ENCODE results near the gene ZW10.
A peak's percentile ranks its signal among the peaks of the same experiment; 100 is the strongest.
"Not testable (repeated sequence)": the region's sequence is repeated elsewhere in the genome, so short reads cannot be mapped to it uniquely, and the experiment has no call there.

ZW10 gene

GRCh38 chr11:113760241-113760640 is 13.3 kb downstream of the ZW10 start:
- no peak for DNase-seq

GRCh38 chr11:113752932-113753331 is 20.6 kb downstream of the ZW10 start:
- no peak for DNase-seq

- DNase-seq: no peak
Observed at GRCh38 chr11:113736323-113736722, 37.2 kb downstream of the ZW10 start.

GRCh38 chr11:113732092-113732491 is 41.4 kb downstream of the ZW10 start:
- DNase-seq: no peak

GRCh38 chr11:113730887-113731726 is 42.4 kb downstream of the ZW10 start:
- peak; percentile 81 for DNase-seq

GRCh38 chr11:113729456-113729855 is 44.0 kb downstream of the ZW10 start:
- no peak for DNase-seq

- DNase-seq: no peak
Observed at GRCh38 chr11:113728814-113729213, 44.7 kb downstream of the ZW10 start.

GRCh38 chr11:113725913-113726312 is 47.6 kb downstream of the ZW10 start:
- DNase-seq: no peak

GRCh38 chr11:113725407-113725806 is 48.1 kb downstream of the ZW10 start:
- no peak for DNase-seq

- DNase-seq: no peak
Observed at GRCh38 chr11:113724778-113725177, 48.7 kb downstream of the ZW10 start.

- no peak for DNase-seq
Observed at GRCh38 chr11:113723787-113724186, 49.7 kb downstream of the ZW10 start.

GRCh38 chr11:113722934-113723333 is 50.6 kb downstream of the ZW10 start:
- DNase-seq: no peak

GRCh38 chr11:113722221-113722620 is 51.3 kb downstream of the ZW10 start:
- no peak for DNase-seq

GRCh38 chr11:113721462-113722066 is 51.9 kb downstream of the ZW10 start:
- no peak for DNase-seq

GRCh38 chr11:113720478-113720877 is 53.0 kb downstream of the ZW10 start:
- DNase-seq: not testable (repeated sequence)

GRCh38 chr11:113715882-113716625 is 57.4 kb downstream of the ZW10 start:
- peak; percentile 79 for DNase-seq

GRCh38 chr11:113715273-113715672 is 58.2 kb downstream of the ZW10 start:
- DNase-seq: no peak

- DNase-seq: no peak
Observed at GRCh38 chr11:113710989-113711388, 62.5 kb downstream of the ZW10 start.

- peak; percentile 92 for DNase-seq
Observed at GRCh38 chr11:113705871-113706655, 67.4 kb downstream of the ZW10 start, which contains the start of gene TMPRSS5. TMPRSS5 (minus strand) TSS chr11:113706308; CDS start chr11:113706224, 84 bp downstream.

GRCh38 chr11:113703551-113703950 is 69.9 kb downstream of the ZW10 start:
- not testable (repeated sequence) for DNase-seq

- no peak for DNase-seq
Observed at GRCh38 chr11:113701491-113701890, 72.0 kb downstream of the ZW10 start.

- DNase-seq: no peak
Observed at GRCh38 chr11:113698515-113698914, 75.0 kb downstream of the ZW10 start.

All from midbrain (tissue), 1 donor.